Neural cell (in vitro differentiated cells): Measurements from ENCODE around the gene WDR82.

ENCODE experiments used
- TF ChIP-seq, protein P1 (sequence below): IDR thresholded peaks from 2 replicates; pipeline ENCODE4 v1.6.1; 2012; ENCODE audit warnings: borderline replicate concordance
- TF ChIP-seq, protein P2 (sequence below): fragments of 450-650 bp; IDR thresholded peaks from 2 replicates; pipeline ENCODE4 v1.5.1; 2014; ENCODE audit warnings: antibody characterized with exemption, mild to moderate bottlenecking, moderate library complexity; ENCODE audit not compliant: poor library complexity, severe bottlenecking

DNA sequence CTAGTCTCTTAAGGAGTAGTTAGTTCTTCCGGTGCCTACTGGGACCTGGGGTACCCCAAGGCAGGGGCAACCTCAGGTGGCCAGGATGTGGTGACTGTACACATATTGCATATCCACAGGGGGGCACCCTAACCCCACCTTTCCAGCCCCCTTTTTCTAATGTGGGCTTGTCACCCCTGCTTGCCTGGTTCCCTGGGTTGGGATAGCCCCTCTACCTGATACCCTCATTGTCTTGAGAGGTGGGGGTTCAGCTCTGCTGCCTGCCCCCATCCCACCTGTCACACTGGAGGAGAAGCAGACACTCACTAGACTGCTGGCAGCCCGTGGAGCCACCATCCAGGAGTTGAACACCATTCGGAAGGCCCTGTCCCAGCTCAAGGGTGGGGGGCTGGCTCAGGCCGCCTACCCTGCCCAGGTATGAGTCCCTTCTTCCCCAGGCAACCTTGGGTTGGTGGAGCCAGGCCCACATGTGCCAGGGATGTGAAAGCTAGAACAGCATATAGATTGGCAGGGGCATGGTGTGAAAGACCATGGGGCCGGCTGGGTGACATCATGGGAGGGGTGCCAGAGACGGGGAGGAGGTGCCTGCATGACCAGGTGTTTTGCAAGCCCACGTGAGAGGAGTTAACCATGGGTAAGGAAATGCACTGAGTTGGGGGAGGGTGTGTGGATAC is 13.2 kb upstream of the WDR82 start:
- TF ChIP-seq, protein P1, sequence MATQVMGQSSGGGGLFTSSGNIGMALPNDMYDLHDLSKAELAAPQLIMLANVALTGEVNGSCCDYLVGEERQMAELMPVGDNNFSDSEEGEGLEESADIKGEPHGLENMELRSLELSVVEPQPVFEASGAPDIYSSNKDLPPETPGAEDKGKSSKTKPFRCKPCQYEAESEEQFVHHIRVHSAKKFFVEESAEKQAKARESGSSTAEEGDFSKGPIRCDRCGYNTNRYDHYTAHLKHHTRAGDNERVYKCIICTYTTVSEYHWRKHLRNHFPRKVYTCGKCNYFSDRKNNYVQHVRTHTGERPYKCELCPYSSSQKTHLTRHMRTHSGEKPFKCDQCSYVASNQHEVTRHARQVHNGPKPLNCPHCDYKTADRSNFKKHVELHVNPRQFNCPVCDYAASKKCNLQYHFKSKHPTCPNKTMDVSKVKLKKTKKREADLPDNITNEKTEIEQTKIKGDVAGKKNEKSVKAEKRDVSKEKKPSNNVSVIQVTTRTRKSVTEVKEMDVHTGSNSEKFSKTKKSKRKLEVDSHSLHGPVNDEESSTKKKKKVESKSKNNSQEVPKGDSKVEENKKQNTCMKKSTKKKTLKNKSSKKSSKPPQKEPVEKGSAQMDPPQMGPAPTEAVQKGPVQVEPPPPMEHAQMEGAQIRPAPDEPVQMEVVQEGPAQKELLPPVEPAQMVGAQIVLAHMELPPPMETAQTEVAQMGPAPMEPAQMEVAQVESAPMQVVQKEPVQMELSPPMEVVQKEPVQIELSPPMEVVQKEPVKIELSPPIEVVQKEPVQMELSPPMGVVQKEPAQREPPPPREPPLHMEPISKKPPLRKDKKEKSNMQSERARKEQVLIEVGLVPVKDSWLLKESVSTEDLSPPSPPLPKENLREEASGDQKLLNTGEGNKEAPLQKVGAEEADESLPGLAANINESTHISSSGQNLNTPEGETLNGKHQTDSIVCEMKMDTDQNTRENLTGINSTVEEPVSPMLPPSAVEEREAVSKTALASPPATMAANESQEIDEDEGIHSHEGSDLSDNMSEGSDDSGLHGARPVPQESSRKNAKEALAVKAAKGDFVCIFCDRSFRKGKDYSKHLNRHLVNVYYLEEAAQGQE: no peak
- TF ChIP-seq, protein P2, sequence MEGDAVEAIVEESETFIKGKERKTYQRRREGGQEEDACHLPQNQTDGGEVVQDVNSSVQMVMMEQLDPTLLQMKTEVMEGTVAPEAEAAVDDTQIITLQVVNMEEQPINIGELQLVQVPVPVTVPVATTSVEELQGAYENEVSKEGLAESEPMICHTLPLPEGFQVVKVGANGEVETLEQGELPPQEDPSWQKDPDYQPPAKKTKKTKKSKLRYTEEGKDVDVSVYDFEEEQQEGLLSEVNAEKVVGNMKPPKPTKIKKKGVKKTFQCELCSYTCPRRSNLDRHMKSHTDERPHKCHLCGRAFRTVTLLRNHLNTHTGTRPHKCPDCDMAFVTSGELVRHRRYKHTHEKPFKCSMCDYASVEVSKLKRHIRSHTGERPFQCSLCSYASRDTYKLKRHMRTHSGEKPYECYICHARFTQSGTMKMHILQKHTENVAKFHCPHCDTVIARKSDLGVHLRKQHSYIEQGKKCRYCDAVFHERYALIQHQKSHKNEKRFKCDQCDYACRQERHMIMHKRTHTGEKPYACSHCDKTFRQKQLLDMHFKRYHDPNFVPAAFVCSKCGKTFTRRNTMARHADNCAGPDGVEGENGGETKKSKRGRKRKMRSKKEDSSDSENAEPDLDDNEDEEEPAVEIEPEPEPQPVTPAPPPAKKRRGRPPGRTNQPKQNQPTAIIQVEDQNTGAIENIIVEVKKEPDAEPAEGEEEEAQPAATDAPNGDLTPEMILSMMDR: peak; percentile 79
